AG10803 (cell line): Measurements from ENCODE around the gene NSMCE3.

Experiments
- DNase-seq: peaks from one replicate; pipeline ENCODE4 v3.0.0; 2010; ENCODE audit warnings: low read depth
- H3K4me3 ChIP-seq: 2 replicates; pipeline ENCODE4 v1.5.1; 2011; ENCODE audit warnings: mild to moderate bottlenecking, low read length, control low read depth
- CTCF ChIP-seq: conservative IDR thresholded peaks from 2 replicates; pipeline ENCODE4 v1.5.1; 2011; ENCODE audit warnings: mild to moderate bottlenecking, low read length, control low read depth, inconsistent platforms

NSMCE3 gene

GRCh38 chr15:29302871-29303270 lies 33.2 kb upstream of the NSMCE3 start:
- no peak overlapping the region for H3K4me3 ChIP-seq
- TF ChIP-seq CTCF = no peak
- no peak for DNase-seq

GRCh38 chr15:29299784-29300183 lies 30.2 kb upstream of the NSMCE3 start:
- no peak for DNase-seq
- H3K4me3 ChIP-seq = no peak overlapping the region
- TF ChIP-seq CTCF = no peak

GRCh38 chr15:29299331-29299730 lies 29.7 kb upstream of the NSMCE3 start:
- TF ChIP-seq CTCF = no peak
- no peak overlapping the region for H3K4me3 ChIP-seq
- DNase-seq = no peak

GRCh38 chr15:29294732-29295325 lies 25.2 kb upstream of the NSMCE3 start:
- H3K4me3 ChIP-seq = no peak overlapping the region
- TF ChIP-seq CTCF = no peak
- no peak for DNase-seq

- no peak for DNase-seq
- H3K4me3 ChIP-seq = no peak overlapping the region
- TF ChIP-seq CTCF = no peak
Measured at GRCh38 chr15:29291067-29291845, 21.6 kb upstream of the NSMCE3 start.

GRCh38 chr15:29289173-29289572 lies 19.6 kb upstream of the NSMCE3 start:
- no peak overlapping the region for H3K4me3 ChIP-seq
- DNase-seq = no peak
- TF ChIP-seq CTCF = no peak

- no peak for TF ChIP-seq CTCF
Measured at GRCh38 chr15:29285386-29285785, 15.8 kb upstream of the NSMCE3 start.

More at GRCh38 chr15:29285386-29285785, 15.8 kb upstream of the NSMCE3 start:
- no peak overlapping the region for H3K4me3 ChIP-seq
- no peak for DNase-seq
